HepG2 (cell line): ENCODE results near the gene RPGRIP1. TPM values are rescaled to one million over a fixed set of nuclear protein-coding genes. Genes with fewer than 3 reads are reported as not detected.

Source experiments
- FIP1L1 ChIP-seq: fragments of 200-400 bp; formaldehyde crosslinking; IDR thresholded peaks from 2 replicates; pipeline ENCODE4 v1.6.1; 2018; ENCODE audit warnings: low read depth, mild to moderate bottlenecking, low read length, moderate library complexity, borderline replicate concordance; ENCODE audit not compliant: insufficient read depth
- NR3C1 ChIP-seq: sonication (generic); formaldehyde crosslinking; IDR thresholded peaks from 2 replicates; pipeline ENCODE4 v1.4.0; 2020; ENCODE audit warnings: missing genetic modification reagents
- SAFB2 ChIP-seq: sonication (generic); formaldehyde crosslinking; IDR thresholded peaks from 2 replicates; pipeline ENCODE4 v1.5.1; 2020; ENCODE audit warnings: missing genetic modification reagents, low read depth, mild to moderate bottlenecking, borderline replicate concordance
- SIN3A ChIP-seq: IDR thresholded peaks from 2 replicates; pipeline ENCODE4 v1.6.1; 2011; ENCODE audit warnings: low read depth, mild to moderate bottlenecking, control low read depth, low read length, borderline replicate concordance
- ZFP37 ChIP-seq: sonication (generic); formaldehyde crosslinking; IDR thresholded peaks from 2 replicates; pipeline ENCODE4 v1.4.0; 2020; ENCODE audit warnings: missing genetic modification reagents, borderline replicate concordance
- polyA plus RNA-seq, 8 experiments: library from polyadenylated mRNA; depleted of rRNA in 3 of 8; stranded (reverse) in 7 of 8; unstranded in 1 of 8; fragments of >200 nt; fragmentation: Illumina TruSeq in 4 of 8; extraction: Trizol in 4 of 8; gene quantifications; 2 replicates each; pipeline versions ENCODE4 v1.2.1 to v1.2.3, GENCODE V29; 2011 to 2016; ENCODE audit warnings: low read depth in 4 of 8, missing spikeins in 1 of 8, mixed read lengths in 1 of 8; ENCODE audit not compliant: insufficient read depth in 1 of 8
- total RNA-seq, 5 experiments: library from RNA; depleted of rRNA; stranded (reverse); fragments of >200 nt; fragmentation: Illumina TruSeq; extraction: Trizol; gene quantifications; 2 replicates each; pipeline ENCODE4 v1.2.3, GENCODE V29; 2016; ENCODE audit warnings: low read depth in 1 of 5
- TF ChIP-seq, protein P1 (sequence below): sonication (generic); formaldehyde crosslinking; conservative IDR thresholded peaks from 2 replicates; pipeline ENCODE4 v1.4.0; 2020; ENCODE audit warnings: missing genetic modification reagents
- TF ChIP-seq, protein P2 (sequence below): sonication (generic); formaldehyde crosslinking; IDR thresholded peaks from 2 replicates; pipeline ENCODE4 v1.4.0; 2020; ENCODE audit warnings: low read depth, missing genetic modification reagents
- TF ChIP-seq, protein P3 (sequence below), 2 experiments: fragments of 450-650 bp in 1 of 2; sonication (generic) in 1 of 2; formaldehyde crosslinking in 1 of 2; IDR thresholded peaks; 2 replicates each; pipeline versions ENCODE4 v1.6.1 to v1.8.0; 2016 to 2022; ENCODE audit warnings: antibody characterized with exemption in 1 of 2, mild to moderate bottlenecking in 1 of 2, missing genetic modification reagents in 1 of 2

The RPGRIP1 gene
- total and polyA plus RNA-seq, 2 of the 13 experiments (the other 11 are each of a cell fraction or from before 2014, with no cell fraction given) = 0.13 to 1.1 TPM

DNA sequence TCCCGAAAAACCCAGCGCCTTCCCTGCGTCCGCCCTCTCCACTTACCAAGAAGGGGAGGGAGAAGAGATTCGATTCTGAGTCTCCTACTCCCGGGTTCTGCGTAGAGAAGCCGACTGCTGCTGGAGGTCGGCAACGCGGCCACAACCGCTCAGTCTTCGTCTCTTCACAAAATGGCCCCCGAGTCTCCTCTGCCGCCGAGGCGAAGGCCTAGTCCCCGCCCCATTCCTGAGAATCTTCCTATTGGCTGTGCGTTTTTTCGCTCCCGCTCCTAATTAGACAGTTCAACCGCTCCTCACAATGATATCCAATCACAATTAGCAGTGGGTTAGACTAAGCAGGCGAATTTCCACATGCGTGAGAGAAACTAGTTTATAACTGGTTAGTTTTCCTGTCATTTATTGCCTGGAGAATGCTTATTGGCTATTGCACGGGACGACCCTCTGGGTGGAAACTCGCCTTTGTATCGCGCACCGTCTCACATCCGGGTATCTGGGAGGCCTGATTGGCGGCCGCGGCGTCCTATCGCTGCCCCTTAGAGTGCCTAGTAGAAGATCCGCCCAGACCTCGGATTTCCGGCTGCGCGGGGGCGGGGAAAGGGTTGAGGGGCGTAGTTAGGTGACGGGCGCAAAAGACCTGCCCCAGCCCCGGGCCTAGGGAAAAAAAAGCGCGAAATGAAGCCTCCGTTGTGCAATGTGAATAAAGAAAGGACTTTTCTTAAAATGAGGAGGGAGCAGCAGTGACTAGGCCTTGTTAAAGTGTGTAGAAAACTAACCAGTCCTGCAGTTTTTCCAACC is 10.4 kb upstream of the RPGRIP1 start, which contains the start of gene HNRNPC (continued):
- TF ChIP-seq FIP1L1 (no peak), NR3C1 (CRISPR knock-in tag) (no peak), SAFB2 (CRISPR knock-in tag) (no peak), SIN3A (no peak; the same call in none of the 2 replicates), ZFP37 (CRISPR knock-in tag) (peak; percentile 84; the same call in 1 of the 2 replicates)
- TF ChIP-seq, protein P1, sequence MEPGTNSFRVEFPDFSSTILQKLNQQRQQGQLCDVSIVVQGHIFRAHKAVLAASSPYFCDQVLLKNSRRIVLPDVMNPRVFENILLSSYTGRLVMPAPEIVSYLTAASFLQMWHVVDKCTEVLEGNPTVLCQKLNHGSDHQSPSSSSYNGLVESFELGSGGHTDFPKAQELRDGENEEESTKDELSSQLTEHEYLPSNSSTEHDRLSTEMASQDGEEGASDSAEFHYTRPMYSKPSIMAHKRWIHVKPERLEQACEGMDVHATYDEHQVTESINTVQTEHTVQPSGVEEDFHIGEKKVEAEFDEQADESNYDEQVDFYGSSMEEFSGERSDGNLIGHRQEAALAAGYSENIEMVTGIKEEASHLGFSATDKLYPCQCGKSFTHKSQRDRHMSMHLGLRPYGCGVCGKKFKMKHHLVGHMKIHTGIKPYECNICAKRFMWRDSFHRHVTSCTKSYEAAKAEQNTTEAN (CRISPR knock-in tag) = peak; percentile 87
- TF ChIP-seq, protein P2, sequence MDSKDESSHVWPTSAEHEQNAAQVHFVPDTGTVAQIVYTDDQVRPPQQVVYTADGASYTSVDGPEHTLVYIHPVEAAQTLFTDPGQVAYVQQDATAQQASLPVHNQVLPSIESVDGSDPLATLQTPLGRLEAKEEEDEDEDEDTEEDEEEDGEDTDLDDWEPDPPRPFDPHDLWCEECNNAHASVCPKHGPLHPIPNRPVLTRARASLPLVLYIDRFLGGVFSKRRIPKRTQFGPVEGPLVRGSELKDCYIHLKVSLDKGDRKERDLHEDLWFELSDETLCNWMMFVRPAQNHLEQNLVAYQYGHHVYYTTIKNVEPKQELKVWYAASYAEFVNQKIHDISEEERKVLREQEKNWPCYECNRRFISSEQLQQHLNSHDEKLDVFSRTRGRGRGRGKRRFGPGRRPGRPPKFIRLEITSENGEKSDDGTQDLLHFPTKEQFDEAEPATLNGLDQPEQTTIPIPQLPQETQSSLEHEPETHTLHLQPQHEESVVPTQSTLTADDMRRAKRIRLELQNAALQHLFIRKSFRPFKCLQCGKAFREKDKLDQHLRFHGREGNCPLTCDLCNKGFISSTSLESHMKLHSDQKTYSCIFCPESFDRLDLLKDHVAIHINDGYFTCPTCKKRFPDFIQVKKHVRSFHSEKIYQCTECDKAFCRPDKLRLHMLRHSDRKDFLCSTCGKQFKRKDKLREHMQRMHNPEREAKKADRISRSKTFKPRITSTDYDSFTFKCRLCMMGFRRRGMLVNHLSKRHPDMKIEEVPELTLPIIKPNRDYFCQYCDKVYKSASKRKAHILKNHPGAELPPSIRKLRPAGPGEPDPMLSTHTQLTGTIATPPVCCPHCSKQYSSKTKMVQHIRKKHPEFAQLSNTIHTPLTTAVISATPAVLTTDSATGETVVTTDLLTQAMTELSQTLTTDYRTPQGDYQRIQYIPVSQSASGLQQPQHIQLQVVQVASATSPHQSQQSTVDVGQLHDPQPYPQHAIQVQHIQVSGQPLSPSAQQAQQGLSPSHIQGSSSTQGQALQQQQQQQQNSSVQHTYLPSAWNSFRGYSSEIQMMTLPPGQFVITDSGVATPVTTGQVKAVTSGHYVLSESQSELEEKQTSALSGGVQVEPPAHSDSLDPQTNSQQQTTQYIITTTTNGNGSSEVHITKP (CRISPR knock-in tag) = peak; percentile 72; the same call in 1 of the 2 replicates
- TF ChIP-seq, protein P3, sequence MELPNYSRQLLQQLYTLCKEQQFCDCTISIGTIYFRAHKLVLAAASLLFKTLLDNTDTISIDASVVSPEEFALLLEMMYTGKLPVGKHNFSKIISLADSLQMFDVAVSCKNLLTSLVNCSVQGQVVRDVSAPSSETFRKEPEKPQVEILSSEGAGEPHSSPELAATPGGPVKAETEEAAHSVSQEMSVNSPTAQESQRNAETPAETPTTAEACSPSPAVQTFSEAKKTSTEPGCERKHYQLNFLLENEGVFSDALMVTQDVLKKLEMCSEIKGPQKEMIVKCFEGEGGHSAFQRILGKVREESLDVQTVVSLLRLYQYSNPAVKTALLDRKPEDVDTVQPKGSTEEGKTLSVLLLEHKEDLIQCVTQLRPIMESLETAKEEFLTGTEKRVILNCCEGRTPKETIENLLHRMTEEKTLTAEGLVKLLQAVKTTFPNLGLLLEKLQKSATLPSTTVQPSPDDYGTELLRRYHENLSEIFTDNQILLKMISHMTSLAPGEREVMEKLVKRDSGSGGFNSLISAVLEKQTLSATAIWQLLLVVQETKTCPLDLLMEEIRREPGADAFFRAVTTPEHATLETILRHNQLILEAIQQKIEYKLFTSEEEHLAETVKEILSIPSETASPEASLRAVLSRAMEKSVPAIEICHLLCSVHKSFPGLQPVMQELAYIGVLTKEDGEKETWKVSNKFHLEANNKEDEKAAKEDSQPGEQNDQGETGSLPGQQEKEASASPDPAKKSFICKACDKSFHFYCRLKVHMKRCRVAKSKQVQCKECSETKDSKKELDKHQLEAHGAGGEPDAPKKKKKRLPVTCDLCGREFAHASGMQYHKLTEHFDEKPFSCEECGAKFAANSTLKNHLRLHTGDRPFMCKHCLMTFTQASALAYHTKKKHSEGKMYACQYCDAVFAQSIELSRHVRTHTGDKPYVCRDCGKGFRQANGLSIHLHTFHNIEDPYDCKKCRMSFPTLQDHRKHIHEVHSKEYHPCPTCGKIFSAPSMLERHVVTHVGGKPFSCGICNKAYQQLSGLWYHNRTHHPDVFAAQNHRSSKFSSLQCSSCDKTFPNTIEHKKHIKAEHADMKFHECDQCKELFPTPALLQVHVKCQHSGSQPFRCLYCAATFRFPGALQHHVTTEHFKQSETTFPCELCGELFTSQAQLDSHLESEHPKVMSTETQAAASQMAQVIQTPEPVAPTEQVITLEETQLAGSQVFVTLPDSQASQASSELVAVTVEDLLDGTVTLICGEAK (IDR thresholded peaks at IDR 0.05) = peak; percentile 61
- TF ChIP-seq, protein P3 (CRISPR knock-in tag; IDR thresholded peaks at IDR 0.05) = peak; percentile 71; the same call in 1 of the 2 replicates
